ENCODE results near the gene FEZ2. TPM values are rescaled to one million over a fixed set of nuclear protein-coding genes. Genes with fewer than 3 reads are reported as not detected.
"Not testable (repeated sequence)": the region's sequence is repeated elsewhere in the genome, so short reads cannot be mapped to it uniquely, and the experiment has no call there.

The FEZ2 gene
- total RNA-seq = 64.4 and 76.0 TPM in 2 replicates

GRCh38 chr2:36597532-36598377, at the start of gene FEZ2:
Gene FEZ2 (minus strand): TSS chr2:36598168. CDS start chr2:36598142, 26 bp downstream.
- DNase-seq (ENCODE audit: low read depth) = peak; percentile 51

GRCh38 chr2:36634981-36635597, 37.1 kb upstream of the FEZ2 start:
- DNase-seq (ENCODE audit: low read depth) = no peak

- DNase-seq (ENCODE audit: low read depth) = no peak
These were observed 35.6 kb upstream of the FEZ2 start for GRCh38 chr2:36633470-36634092.

GRCh38 chr2:36626756-36627155, 28.8 kb upstream of the FEZ2 start:
- DNase-seq (ENCODE audit: low read depth) = no peak

GRCh38 chr2:36626071-36626470, 28.1 kb upstream of the FEZ2 start:
- no peak for DNase-seq (ENCODE audit: low read depth)

- no peak for DNase-seq (ENCODE audit: low read depth)
These were observed 27.3 kb upstream of the FEZ2 start for GRCh38 chr2:36625304-36625703.

GRCh38 chr2:36620321-36620720, 22.4 kb upstream of the FEZ2 start:
- no peak for DNase-seq (ENCODE audit: low read depth)

GRCh38 chr2:36618381-36618780, 20.4 kb upstream of the FEZ2 start:
- DNase-seq (ENCODE audit: low read depth) = peak; percentile 77

- DNase-seq (ENCODE audit: low read depth) = no peak
These were observed 19.0 kb upstream of the FEZ2 start for GRCh38 chr2:36616947-36617346.

- DNase-seq (ENCODE audit: low read depth) = peak; percentile 16
These were observed 17.3 kb upstream of the FEZ2 start for GRCh38 chr2:36615222-36615621.

GRCh38 chr2:36613801-36614200, 15.8 kb upstream of the FEZ2 start:
- DNase-seq (ENCODE audit: low read depth) = peak; percentile 13

- no peak for DNase-seq (ENCODE audit: low read depth)
These were observed 13.5 kb upstream of the FEZ2 start for GRCh38 chr2:36611316-36611990.

- no peak for DNase-seq (ENCODE audit: low read depth)
These were observed 11.5 kb upstream of the FEZ2 start for GRCh38 chr2:36609507-36609906.

- peak; percentile 48 for DNase-seq (ENCODE audit: low read depth)
These were observed 10.0 kb upstream of the FEZ2 start for GRCh38 chr2:36607947-36608346.

- no peak for DNase-seq (ENCODE audit: low read depth)
These were observed 9.0 kb upstream of the FEZ2 start for GRCh38 chr2:36606925-36607324.

- no peak for DNase-seq (ENCODE audit: low read depth)
These were observed 7.3 kb upstream of the FEZ2 start for GRCh38 chr2:36605273-36605672.

- not testable (repeated sequence) for DNase-seq (ENCODE audit: low read depth)
These were observed 5.7 kb upstream of the FEZ2 start for GRCh38 chr2:36603629-36604028.

- no peak for DNase-seq (ENCODE audit: low read depth)
These were observed 901 bp downstream of the FEZ2 start for GRCh38 chr2:36597003-36597531.

- DNase-seq (ENCODE audit: low read depth) = no peak
These were observed 1.6 kb downstream of the FEZ2 start for GRCh38 chr2:36596397-36596796.

GRCh38 chr2:36594849-36595248, 3.1 kb downstream of the FEZ2 start:
- no peak for DNase-seq (ENCODE audit: low read depth)

GRCh38 chr2:36589230-36589630, 8.7 kb downstream of the FEZ2 start:
- DNase-seq (ENCODE audit: low read depth) = no peak

GRCh38 chr2:36587556-36587955, 10.4 kb downstream of the FEZ2 start:
- DNase-seq (ENCODE audit: low read depth) = no peak
